ENCODE measurements around the gene KAT2B.

- TF ChIP-seq SIN3A (IDR thresholded peaks at IDR 0.05; ENCODE audit: borderline replicate concordance, low read depth, low read length) (no peak), YY1 (IDR thresholded peaks at IDR 0.05; ENCODE audit: low read depth) (no peak), CTCF (IDR thresholded peaks at IDR 0.05) (no peak), REST (IDR thresholded peaks at IDR 0.05; ENCODE audit: low read depth, low read length) (no peak)
These were observed 157.5 kb downstream of the KAT2B start for GRCh38 chr3:20197775-20198174.

Data from SK-N-SH (cell line).